Activated CD8-positive, alpha-beta memory T cell treated with anti-CD3 and anti-CD28 coated beads, Interleukin-2, amount 50 U/mL, for 1 hour (primary cell): Measurements from ENCODE around the gene TNNI3K.

Source experiments
- DNase-seq: peaks from one replicate; pipeline ENCODE4 v3.0.0-alpha.2; 2020; ENCODE audit errors: extremely low read depth

TNNI3K gene

DNA sequence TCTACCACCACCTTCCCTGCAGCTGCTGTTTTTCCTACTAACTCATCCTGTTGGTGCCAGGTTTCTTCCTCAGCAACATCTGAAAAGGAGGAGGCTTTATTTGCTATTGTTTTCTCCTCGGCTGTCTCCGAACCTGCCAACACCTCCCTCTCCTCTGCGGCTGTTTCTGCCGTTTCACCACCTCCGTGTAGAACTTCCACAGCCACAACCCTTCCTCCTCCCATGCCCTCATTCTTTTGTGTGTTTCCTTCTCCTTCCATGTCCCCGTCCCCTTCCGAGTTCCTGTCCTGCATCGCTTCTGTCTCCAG, 336.3 kb downstream of the TNNI3K start:
- DNase-seq, result no peak

DNA sequence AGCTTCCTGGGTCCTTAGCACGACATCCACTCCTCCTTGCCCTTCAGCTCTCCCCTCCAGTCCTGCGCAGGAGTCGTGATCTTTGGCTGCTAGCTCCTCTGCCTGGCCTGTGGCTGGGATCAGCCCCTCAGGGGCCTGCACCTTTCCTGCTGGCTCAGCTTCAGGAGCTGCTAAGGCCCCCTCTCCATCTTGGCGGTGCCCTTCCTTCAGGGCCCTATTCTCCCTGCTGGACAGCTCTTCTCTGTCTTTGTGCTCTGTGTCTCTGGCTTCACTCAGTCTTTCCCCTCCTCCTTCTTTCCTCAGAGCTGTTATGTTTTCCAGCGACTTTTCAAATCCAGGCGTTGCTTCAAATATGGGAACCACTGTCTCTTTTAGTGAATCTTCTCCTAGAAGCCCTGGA, 336.7 kb downstream of the TNNI3K start:
- no peak for DNase-seq

DNA sequence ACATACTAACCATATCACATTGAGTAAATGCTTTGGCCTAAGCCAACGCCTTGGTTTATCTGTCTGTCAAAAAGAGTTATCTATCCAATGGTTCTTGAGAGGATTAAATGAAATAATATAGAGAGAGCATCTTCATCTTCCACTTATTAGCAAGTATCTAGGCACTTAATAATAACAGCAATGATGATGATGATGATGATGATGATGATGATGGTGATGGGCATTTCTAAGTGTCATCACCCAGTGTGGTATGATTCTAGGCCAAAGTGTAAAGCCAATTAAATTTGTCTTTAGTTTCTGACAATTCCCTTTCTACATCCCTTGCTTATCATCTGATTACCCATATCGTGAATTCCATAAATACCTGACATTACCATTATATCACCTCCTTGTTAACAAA, 342.9 kb downstream of the TNNI3K start:
- DNase-seq, result no peak

DNA sequence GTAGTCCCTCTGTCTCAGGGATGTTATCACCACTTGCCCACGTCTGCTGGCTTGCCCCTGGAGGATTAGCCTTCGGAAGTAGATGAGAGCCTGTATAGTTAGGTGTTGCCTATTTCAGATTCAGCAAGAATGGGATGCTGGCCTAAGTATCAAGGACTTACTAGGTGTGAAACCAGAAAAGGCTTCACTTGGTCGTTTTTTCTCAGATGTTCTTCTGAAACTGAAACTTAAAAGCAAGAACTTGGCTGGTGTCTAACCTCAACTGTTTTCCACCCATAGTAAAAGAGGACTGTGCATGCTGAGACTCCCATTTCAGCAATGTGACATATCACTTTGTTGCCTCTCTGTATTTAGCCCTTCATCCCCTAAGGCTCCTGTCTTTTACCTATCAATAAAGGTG, 344.2 kb downstream of the TNNI3K start:
- no peak for DNase-seq

DNA sequence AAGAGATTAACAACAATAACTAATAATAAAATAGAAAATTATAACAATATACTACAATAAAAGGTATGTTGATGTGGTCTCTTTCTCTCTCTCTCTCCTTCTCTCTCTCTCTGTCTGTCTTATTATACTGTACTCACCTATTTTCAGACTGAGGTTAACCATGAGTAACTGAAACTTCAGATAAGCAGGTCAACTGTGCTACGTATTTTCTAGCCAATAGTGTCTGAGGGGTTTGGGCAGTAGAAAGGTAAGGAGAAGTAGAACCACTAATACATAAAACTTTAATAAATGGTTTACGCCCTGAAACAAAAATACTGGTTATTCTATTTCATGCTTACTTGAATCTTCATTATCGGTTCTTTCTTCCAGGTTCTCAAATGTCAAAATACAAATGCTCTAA, 348.2 kb downstream of the TNNI3K start:
- DNase-seq, result no peak

DNA sequence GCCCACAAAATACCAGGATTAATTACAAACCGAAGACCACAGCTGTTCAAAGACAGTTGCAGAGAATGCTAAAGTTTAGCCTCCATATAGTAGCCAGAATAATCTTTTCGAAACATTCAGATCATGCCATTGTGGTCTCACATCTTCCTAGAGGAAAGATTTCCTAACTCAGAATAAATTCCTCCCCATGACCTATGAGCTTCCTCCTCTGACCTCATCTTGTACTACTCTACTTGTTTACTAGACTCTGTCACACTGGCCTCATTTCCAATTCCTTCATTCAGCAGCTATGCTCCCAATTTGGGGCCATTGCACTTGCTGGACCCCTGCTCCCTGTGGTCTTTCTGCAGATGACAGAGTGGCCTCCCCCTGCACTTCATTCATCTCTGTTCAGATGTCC, 349.0 kb downstream of the TNNI3K start:
- no peak for DNase-seq

DNA sequence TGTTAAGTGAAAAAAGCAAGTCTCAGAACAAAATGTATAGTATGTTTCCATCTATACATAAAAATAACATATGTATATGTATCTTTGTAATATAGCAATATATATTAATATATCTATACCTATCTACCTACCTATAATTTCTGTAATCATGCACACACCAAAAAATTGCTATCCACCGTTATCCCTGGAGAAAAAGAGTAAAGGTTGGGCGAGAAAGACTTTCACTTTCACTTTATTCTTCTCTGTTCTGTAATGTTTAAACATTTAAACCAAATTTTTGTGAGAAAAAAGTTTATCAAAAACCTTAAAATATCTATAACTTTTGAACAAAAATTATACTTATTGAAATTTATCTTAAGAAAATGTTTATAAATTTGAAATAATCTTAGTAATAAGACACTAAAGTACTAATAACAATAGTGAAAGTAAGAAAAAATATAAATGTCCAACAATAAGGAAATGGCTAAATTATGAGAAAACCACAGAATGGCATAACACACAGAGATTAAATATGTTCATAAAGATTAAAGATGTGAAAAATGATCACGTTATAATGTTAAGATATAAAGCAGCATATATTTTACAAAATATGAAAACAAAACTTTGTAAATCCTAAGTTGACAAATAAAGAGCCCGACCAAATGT, 351.2 kb downstream of the TNNI3K start:
- no peak for DNase-seq

DNA sequence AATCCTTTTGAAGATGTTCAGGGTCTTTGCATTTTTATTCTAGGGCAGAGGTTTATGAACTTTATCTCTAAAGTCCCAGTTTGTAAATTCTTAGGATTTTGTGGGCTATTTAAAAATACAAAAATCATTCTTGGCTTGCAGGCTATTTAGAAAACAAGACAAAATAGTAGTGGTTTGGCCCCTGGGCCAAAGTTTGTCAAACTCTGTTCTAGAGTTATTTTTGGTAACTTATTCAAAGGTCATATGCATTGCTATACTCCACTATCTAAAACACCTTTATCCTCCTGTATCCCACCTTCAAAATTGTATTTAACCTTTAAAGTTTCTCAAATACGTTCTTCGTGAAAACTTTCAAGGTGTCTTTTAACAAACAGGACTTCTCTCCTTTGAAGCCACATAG, 352.7 kb downstream of the TNNI3K start:
- DNase-seq, result no peak

DNA sequence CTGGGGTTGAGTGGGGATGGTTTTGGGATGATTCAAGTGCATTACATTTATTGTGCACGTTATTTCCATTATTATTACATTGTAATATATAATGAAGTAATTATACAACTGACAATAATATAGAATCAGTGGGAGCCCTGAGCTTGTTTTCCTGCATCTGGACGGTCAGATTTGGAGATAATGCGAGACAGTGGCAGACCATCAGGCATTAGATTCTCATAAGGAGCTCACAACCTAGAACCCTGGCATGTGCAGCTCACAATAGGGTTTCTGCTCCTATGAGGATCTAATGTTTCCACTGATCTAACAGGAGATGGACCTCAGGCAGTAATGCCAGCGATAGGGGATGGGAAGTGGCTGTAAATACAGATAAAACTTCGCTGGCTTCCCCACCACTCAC, 355.1 kb downstream of the TNNI3K start:
- DNase-seq, result no peak

DNA sequence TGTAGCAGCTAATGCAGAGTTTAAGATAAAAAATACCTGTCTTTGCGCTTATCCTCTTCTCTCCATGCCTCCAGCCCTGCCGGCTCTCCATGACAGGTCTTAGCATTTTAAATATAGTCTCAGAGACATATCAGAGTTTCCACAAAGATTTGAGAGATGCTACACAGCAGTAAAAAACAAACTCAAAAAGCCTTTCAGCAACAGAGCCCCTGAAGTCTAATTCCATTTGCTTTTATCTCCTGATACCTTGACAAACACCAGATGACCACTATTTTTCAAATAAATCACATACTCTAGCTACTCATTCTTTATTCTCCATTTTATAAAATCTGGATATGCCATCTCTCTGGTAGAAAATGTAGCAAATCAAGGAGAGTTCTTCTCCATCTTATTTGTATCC, 356.8 kb downstream of the TNNI3K start:
- DNase-seq, result no peak

DNA sequence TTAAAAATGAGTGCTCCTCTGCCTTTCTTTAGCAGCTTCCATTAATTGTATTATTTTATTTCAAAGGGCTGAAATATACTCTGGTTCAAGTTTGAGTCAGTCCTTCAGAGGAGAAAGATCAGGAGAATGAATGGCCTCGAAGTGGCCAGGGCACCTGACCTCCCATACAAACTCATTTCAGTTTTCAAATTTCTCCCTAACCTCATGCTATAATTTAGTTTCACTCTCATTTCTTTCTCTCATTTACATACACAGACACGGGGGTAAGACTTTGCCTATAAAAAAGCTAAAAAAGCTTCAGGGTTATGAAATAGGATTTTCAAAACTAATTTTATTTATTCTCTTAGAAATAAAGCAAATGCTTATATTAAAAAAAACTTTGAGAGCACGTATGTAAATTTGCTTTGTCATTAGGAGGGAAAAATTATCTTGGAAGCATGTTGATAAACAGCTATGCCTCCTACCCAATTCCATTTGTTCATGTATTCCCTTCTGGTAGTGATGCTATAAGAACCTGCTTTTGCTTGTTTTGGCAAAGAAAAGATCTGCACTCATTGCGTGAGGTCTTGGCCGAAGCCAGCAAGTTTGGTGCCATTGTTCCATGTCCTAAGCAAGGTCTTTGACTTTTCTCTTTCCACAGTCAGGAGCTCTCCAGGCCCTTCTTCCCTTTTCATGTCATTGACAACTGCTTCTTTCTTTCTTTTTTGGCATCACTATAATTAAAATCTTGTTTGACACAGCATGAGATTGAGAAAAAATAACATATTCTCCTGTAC, 357.6 kb downstream of the TNNI3K start:
- DNase-seq, result no peak
